HG03432 (cell line): ENCODE measurements around the gene PHLDA2.
A peak's percentile ranks its signal among the peaks of the same experiment; 100 is the strongest.

Experiments used
- ATAC-seq: cut with Tn5 transposase; IDR thresholded peaks from one replicate; pipeline ENCODE4 v1.9.1; 2021; ENCODE audit warnings: mild to moderate bottlenecking, moderate library complexity; ENCODE audit not compliant: unreplicated experiment

The PHLDA2 gene

GRCh38 chr11:2928605-2929530 is at the start of gene PHLDA2:
Gene PHLDA2 (minus strand): TSS chr11:2929420. CDS start chr11:2929364, 56 bp downstream.
- ATAC-seq = peak; percentile 25

- ATAC-seq = no peak
These were observed 47.9 kb upstream of the PHLDA2 start for GRCh38 chr11:2977113-2977512.

- no peak for ATAC-seq
These were observed 47.3 kb upstream of the PHLDA2 start for GRCh38 chr11:2976294-2977063.

- ATAC-seq = no peak
These were observed 46.4 kb upstream of the PHLDA2 start for GRCh38 chr11:2975594-2975993.

GRCh38 chr11:2974272-2974671 is 45.1 kb upstream of the PHLDA2 start:
- no peak for ATAC-seq

- ATAC-seq = no peak
These were observed 39.2 kb upstream of the PHLDA2 start for GRCh38 chr11:2968341-2968900.

GRCh38 chr11:2964782-2965181 is 35.6 kb upstream of the PHLDA2 start:
- ATAC-seq = no peak

GRCh38 chr11:2963761-2964160 is 34.5 kb upstream of the PHLDA2 start:
- ATAC-seq = no peak

GRCh38 chr11:2963112-2963754 is 34.0 kb upstream of the PHLDA2 start:
- no peak for ATAC-seq

- ATAC-seq = no peak
These were observed 31.9 kb upstream of the PHLDA2 start for GRCh38 chr11:2961080-2961479.

- ATAC-seq = no peak
These were observed 30.9 kb upstream of the PHLDA2 start for GRCh38 chr11:2960139-2960538.

GRCh38 chr11:2958251-2958650 is 29.0 kb upstream of the PHLDA2 start:
- no peak for ATAC-seq

GRCh38 chr11:2955906-2956476 is 26.8 kb upstream of the PHLDA2 start:
- no peak for ATAC-seq

GRCh38 chr11:2954263-2954662 is 25.0 kb upstream of the PHLDA2 start:
- no peak for ATAC-seq

GRCh38 chr11:2952290-2952689 is 23.1 kb upstream of the PHLDA2 start:
- ATAC-seq = no peak

GRCh38 chr11:2951231-2952110 is 22.3 kb upstream of the PHLDA2 start:
- no peak for ATAC-seq

- no peak for ATAC-seq
These were observed 21.6 kb upstream of the PHLDA2 start for GRCh38 chr11:2950825-2951224.

GRCh38 chr11:2949920-2950319 is 20.7 kb upstream of the PHLDA2 start:
- ATAC-seq = no peak

- no peak for ATAC-seq
These were observed 18.5 kb upstream of the PHLDA2 start for GRCh38 chr11:2947744-2948143.
